ENCODE measurements around the gene HERC4. TPM values are rescaled to one million over a fixed set of nuclear protein-coding genes. Genes with fewer than 3 reads are reported as not detected.
A peak's percentile ranks its signal among the peaks of the same experiment; 100 is the strongest.

Gene HERC4
- total and polyA plus RNA-seq, 9 of the 15 experiments (the other 6 are each of a cell fraction or from before 2014, with no cell fraction given) = 12.5 to 33.5 (median 22.8) TPM

- TF ChIP-seq, protein P1, sequence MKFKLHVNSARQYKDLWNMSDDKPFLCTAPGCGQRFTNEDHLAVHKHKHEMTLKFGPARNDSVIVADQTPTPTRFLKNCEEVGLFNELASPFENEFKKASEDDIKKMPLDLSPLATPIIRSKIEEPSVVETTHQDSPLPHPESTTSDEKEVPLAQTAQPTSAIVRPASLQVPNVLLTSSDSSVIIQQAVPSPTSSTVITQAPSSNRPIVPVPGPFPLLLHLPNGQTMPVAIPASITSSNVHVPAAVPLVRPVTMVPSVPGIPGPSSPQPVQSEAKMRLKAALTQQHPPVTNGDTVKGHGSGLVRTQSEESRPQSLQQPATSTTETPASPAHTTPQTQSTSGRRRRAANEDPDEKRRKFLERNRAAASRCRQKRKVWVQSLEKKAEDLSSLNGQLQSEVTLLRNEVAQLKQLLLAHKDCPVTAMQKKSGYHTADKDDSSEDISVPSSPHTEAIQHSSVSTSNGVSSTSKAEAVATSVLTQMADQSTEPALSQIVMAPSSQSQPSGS (CRISPR knock-in tag; IDR thresholded peaks at IDR 0.05) = no peak
- TF ChIP-seq RNF2 (IDR thresholded peaks at IDR 0.05) (no peak), NFE2L1 (tag; IDR thresholded peaks at IDR 0.05; ENCODE audit: borderline replicate concordance, low read depth) (no peak), GATAD2A (IDR thresholded peaks at IDR 0.05) (peak; percentile 51; the same call in 1 of the 2 replicates), SIX5 (IDR thresholded peaks at IDR 0.05; ENCODE audit: borderline replicate concordance in 1 of 2, insufficient read depth in 1 of 2, low read depth in 1 of 2, low read length in 2 of 2) (no peak), FOXA1 (IDR thresholded peaks at IDR 0.05; ENCODE audit: borderline replicate concordance) (no peak), ZZZ3 (IDR thresholded peaks at IDR 0.05) (no peak), MEIS2 (IDR thresholded peaks at IDR 0.05; ENCODE audit: partially characterized antibody) (no peak), CC2D1A (IDR thresholded peaks at IDR 0.05) (no peak), CSDE1 (IDR thresholded peaks at IDR 0.05) (no peak), CBX5 (IDR thresholded peaks at IDR 0.05; ENCODE audit: borderline replicate concordance, low read depth) (0 out of 2 replicates have a peak, but pooled peaks have one; percentile 4), E2F6 (IDR thresholded peaks at IDR 0.05; ENCODE audit: borderline replicate concordance in 1 of 2, extremely low read depth in 1 of 2, insufficient read depth in 1 of 2, insufficient read length in 1 of 2, low read depth in 1 of 2, low read length in 1 of 2, poor library complexity in 1 of 2, severe bottlenecking in 1 of 2) (peak; percentile 75 to 94), ZNF184 (CRISPR knock-in tag; IDR thresholded peaks at IDR 0.05) (0 out of 2 replicates have a peak, but pooled peaks have one; percentile 32), ZNF436 (CRISPR knock-in tag; IDR thresholded peaks at IDR 0.05) (no peak), PRDM10 (IDR thresholded peaks at IDR 0.05; ENCODE audit: partially characterized antibody) (peak; percentile 98), SRSF9 (IDR thresholded peaks at IDR 0.05; ENCODE audit: borderline replicate concordance, low read depth, low read length) (no peak), E4F1 (CRISPR knock-in tag; IDR thresholded peaks at IDR 0.05; ENCODE audit: borderline replicate concordance) (no peak), BACH1 (tag; IDR thresholded peaks at IDR 0.05) (no peak)
- TF ChIP-seq, protein P2, sequence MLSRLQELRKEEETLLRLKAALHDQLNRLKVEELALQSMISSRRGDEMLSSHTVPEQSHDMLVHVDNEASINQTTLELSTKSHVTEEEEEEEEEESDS (CRISPR knock-in tag; IDR thresholded peaks at IDR 0.05) = no peak
These were observed at the start of gene HERC4 (continued) for GRCh38 chr10:68074775-68075549.
